NOMO-1 treated with DMSO at 0.1 percent for 48 hours (cell line): ENCODE data around the gene METTL26.

ENCODE experiments used
- DNase-seq: peaks from one replicate; lab custom pipeline; 2025; ENCODE audit not compliant: unreplicated experiment; lab: John Stamatoyannopoulos, UW

Gene METTL26

GRCh38 chr16:674968-675883 lies 39.1 kb upstream of the METTL26 start, which contains the start of gene RHBDL1:
Gene RHBDL1, plus strand, starts transcription at chr16:675671. Its CDS starts 120 bp downstream, at chr16:675791.
- DNase-seq, result no peak

- DNase-seq, result no peak
These were observed 38.2 kb upstream of the METTL26 start for GRCh38 chr16:674214-674881.

GRCh38 chr16:673399-673991 lies 37.4 kb upstream of the METTL26 start:
- no peak for DNase-seq

GRCh38 chr16:672851-673250 lies 36.7 kb upstream of the METTL26 start:
- no peak for DNase-seq

GRCh38 chr16:672371-672770 lies 36.3 kb upstream of the METTL26 start:
- DNase-seq, result no peak

- no peak for DNase-seq
These were observed 35.4 kb upstream of the METTL26 start for GRCh38 chr16:671353-672131.

- no peak for DNase-seq
These were observed 34.6 kb upstream of the METTL26 start for GRCh38 chr16:670485-671352.

- no peak for DNase-seq
These were observed 33.6 kb upstream of the METTL26 start for GRCh38 chr16:669666-670065.

- no peak for DNase-seq
These were observed 32.5 kb upstream of the METTL26 start for GRCh38 chr16:668519-669171.

- DNase-seq, result peak; percentile 93
These were observed 31.8 kb upstream of the METTL26 start, which contains the start of gene RHOT2 for GRCh38 chr16:667780-668518. Gene RHOT2, plus strand, starts transcription at chr16:668132. Its CDS starts 68 bp downstream, at chr16:668200.

GRCh38 chr16:667113-667779 lies 31.1 kb upstream of the METTL26 start:
- DNase-seq, result no peak

GRCh38 chr16:666572-666971 lies 30.5 kb upstream of the METTL26 start:
- no peak for DNase-seq

- DNase-seq, result no peak
These were observed 26.5 kb upstream of the METTL26 start for GRCh38 chr16:662597-662996.

GRCh38 chr16:662095-662494 lies 26.0 kb upstream of the METTL26 start:
- DNase-seq, result no peak

GRCh38 chr16:661184-661821 lies 25.2 kb upstream of the METTL26 start:
- DNase-seq, result no peak

GRCh38 chr16:660459-661183 lies 24.5 kb upstream of the METTL26 start:
- DNase-seq, result peak; percentile 84

- DNase-seq, result no peak
These were observed 24.0 kb upstream of the METTL26 start for GRCh38 chr16:660132-660458.
